CD4-positive, alpha-beta memory T cell (primary cell): ENCODE data around the gene ELMO2. TPM values are rescaled to one million over a fixed set of nuclear protein-coding genes. Genes with fewer than 3 reads are reported as not detected.

Experiments used
- CTCF ChIA-PET: fragments of 350-600 bp; sonication (Branson Sonifier 250); formaldehyde crosslinking; loops from one replicate; lab custom pipeline; 2021; ENCODE audit warnings: inconsistent platforms; ENCODE audit not compliant: partially characterized antibody; lab: Charles Lee
- POLR2A ChIA-PET: fragments of 350-600 bp; sonication (Branson Sonifier 250); formaldehyde crosslinking; loops from one replicate; lab custom pipeline; 2021; ENCODE audit not compliant: partially characterized antibody; lab: Charles Lee
- DNase-seq, 5 donors: peaks; one replicate each; pipeline versions ENCODE4 v3.0.0 to v3.0.0-alpha.2; 2020 to 2022; ENCODE audit warnings: mixed read lengths in 1 of 5
- H3K27ac ChIP-seq: one replicate; pipeline ENCODE4 v1.7.0; 2013; ENCODE audit warnings: low read depth, low read length
- H3K27me3 ChIP-seq: 2 replicates; pipeline ENCODE4 v1.7.0; 2013; ENCODE audit warnings: mild to moderate bottlenecking, low read length, moderate library complexity; ENCODE audit not compliant: insufficient read depth
- H3K36me3 ChIP-seq: 2 replicates; pipeline ENCODE4 v1.7.0; 2013; ENCODE audit warnings: mild to moderate bottlenecking, low read length, moderate library complexity; ENCODE audit not compliant: insufficient read depth
- H3K4me1 ChIP-seq: 2 replicates; pipeline ENCODE4 v1.7.0; 2013; ENCODE audit warnings: mild to moderate bottlenecking, low read length, moderate library complexity; ENCODE audit not compliant: insufficient read depth
- H3K4me3 ChIP-seq, 2 donors: one replicate each; pipeline ENCODE4 v1.7.0; 2013; ENCODE audit warnings: low read length in 2 of 2, mild to moderate bottlenecking in 1 of 2
- H3K9me3 ChIP-seq, 2 donors: one replicate each; pipeline ENCODE4 v1.7.0; 2013; ENCODE audit warnings: low read length in 2 of 2, control low read depth in 1 of 2; ENCODE audit not compliant: control insufficient read depth in 1 of 2
- H3K27ac Mint-ChIP-seq, 7 donors: one replicate each; pipeline ENCODE4 v1.8.0; 2020 to 2021; ENCODE audit warnings: mixed read lengths in 7 of 7, mild to moderate bottlenecking in 6 of 7, inconsistent platforms in 3 of 7, moderate library complexity in 3 of 7
- H3K27me3 Mint-ChIP-seq, 2 donors: one replicate each; pipeline ENCODE4 v1.8.0; 2020 to 2021; ENCODE audit warnings: mixed read lengths in 2 of 2
- H3K36me3 Mint-ChIP-seq, 2 donors: one replicate each; pipeline ENCODE4 v1.8.0; 2020 to 2021; ENCODE audit warnings: mixed read lengths in 2 of 2, inconsistent platforms in 1 of 2, mild to moderate bottlenecking in 1 of 2
- H3K4me1 Mint-ChIP-seq, 4 donors: one replicate each; pipeline ENCODE4 v1.8.0; 2020 to 2021; ENCODE audit warnings: mixed read lengths in 4 of 4, mild to moderate bottlenecking in 1 of 4
- H3K4me3 Mint-ChIP-seq, 8 donors: one replicate each; pipeline ENCODE4 v1.8.0; 2020 to 2021; ENCODE audit warnings: mixed read lengths in 8 of 8, mild to moderate bottlenecking in 7 of 8, moderate library complexity in 6 of 8, inconsistent platforms in 3 of 8
- H3K9me3 Mint-ChIP-seq, 8 donors: one replicate each; pipeline ENCODE4 v1.8.0; 2020 to 2021; ENCODE audit warnings: mixed read lengths in 8 of 8, mild to moderate bottlenecking in 5 of 8, inconsistent platforms in 3 of 8, moderate library complexity in 1 of 8
- intact Hi-C: fragments of 100-400 bp; cut with micrococcal nuclease; formaldehyde crosslinking; loops from one replicate; pipeline ENCODE4 v1.15.1; 2023
- polyA plus RNA-seq, 2 donors: library from polyadenylated mRNA; unstranded; fragments of 300-500 nt; fragmentation: Illumina TruSeq; gene quantifications; one replicate each; pipeline ENCODE4 v1.2.3, GENCODE V29; 2021
- total RNA-seq, 2 experiments: library from RNA; stranded (reverse); gene quantifications; one replicate each; pipeline ENCODE4 v1.2.3, GENCODE V29; 2021

The ELMO2 gene
- total and polyA plus RNA-seq, 4 experiments from 2014 or later, result 52.5 to 98.9 (median 67.9) TPM

DNA sequence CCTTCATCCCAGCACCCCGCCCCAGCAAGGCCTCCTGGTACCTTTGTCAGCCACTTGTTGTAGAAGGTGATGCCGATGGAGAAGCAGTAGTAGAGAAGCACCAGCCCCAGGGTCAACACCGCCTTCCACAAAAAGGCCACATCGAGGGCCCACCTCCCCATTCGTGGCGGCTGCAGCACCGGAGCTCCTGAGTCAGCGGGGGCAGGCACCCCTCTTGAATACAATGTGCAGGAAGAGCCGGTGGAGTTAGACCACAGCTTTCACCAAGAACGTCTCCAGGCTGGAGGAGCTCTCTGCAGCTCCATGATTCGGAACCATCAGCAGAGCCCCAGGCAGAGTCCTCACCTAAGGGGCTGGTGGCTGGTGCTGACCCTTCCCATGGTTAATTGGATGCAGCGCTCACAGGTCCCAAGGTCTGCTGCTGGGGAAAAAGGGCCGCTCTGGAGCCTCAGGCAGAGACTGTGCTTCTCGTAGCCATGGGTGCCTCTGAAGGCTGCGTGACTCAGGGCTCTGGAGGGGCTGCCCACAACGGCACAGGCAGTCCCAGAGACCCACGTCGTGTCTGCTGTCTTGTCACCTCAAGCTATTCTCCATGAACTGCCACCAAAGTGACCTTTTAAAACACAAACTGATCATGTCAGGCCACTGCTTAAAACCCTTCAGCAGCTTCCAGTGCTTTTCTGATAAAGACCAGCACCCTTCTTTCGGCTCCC, 47.9 kb downstream of the ELMO2 start:
- DNase-seq, result no peak
- H3K27ac Mint-ChIP-seq, result peak overlapping the region; percentile 60 to 89 (median 78)
- peaks cover 13 to 53% of the 10 kb centered on the region in 2 donors for H3K36me3 Mint-ChIP-seq
- intact Hi-C loops, result no loop called here
- no peaks in the 10 kb centered on the region for H3K9me3 Mint-ChIP-seq
- ChIA-PET CTCF (interaction anchor here (1.1 to 1.6 kb wide), 3 partner anchors 9 to 48 kb away, joined by 3 to 8 read pairs (median 7); partner anchors contain the start of gene ELMO2), POLR2A (interaction anchor here (1.4 to 2.3 kb wide), 2 partner anchors 10 to 32 kb away, joined by 4 to 7 read pairs; no protein-coding TSS in a partner anchor)
- Histone ChIP-seq H3K36me3 (peaks cover 29% of the 10 kb centered on the region), H3K4me3 (no peak overlapping the region), H3K27me3 (no peaks in the 10 kb centered on the region), H3K4me1 (peaks cover 75% of the 10 kb centered on the region), H3K9me3 (no peaks in the 10 kb centered on the region), H3K27ac (no peak overlapping the region)
- H3K4me1 Mint-ChIP-seq, result peaks cover 52 to 80% (median 65%) of the 10 kb centered on the region in 4 donors
- no peaks in the 10 kb centered on the region for H3K27me3 Mint-ChIP-seq
- peak overlapping the region in 1 of 8 donors; percentile 36 for H3K4me3 Mint-ChIP-seq

- Mint-ChIP-seq H3K36me3 (peaks cover 13 to 59% of the 10 kb centered on the region in 2 donors), H3K27me3 (no peaks in the 10 kb centered on the region), H3K4me1 (peaks cover 43 to 70% (median 52%) of the 10 kb centered on the region in 4 donors), H3K9me3 (no peaks in the 10 kb centered on the region), H3K4me3 (peak overlapping the region in 1 of 8 donors; percentile 31), H3K27ac (peak overlapping the region in 6 of 7 donors; percentile 17 to 78 (median 65))
- peaks cover 61% of the 10 kb centered on the region for H3K4me1 ChIP-seq
- POLR2A ChIA-PET, result interaction anchor here (1.4 to 1.5 kb wide), 2 partner anchors 7 to 8 kb away, joined by 4 to 6 read pairs; no protein-coding TSS in a partner anchor
- peaks cover 30% of the 10 kb centered on the region for H3K36me3 ChIP-seq
- no peak overlapping the region for H3K4me3 ChIP-seq
- H3K9me3 ChIP-seq, result no peaks in the 10 kb centered on the region
- CTCF ChIA-PET, result interaction anchor here (1.6 kb wide), 1 partner anchor 8 kb away, joined by 8 read pairs; no protein-coding TSS in a partner anchor
- no peak for DNase-seq
- intact Hi-C loops, result no loop called here
- no peaks in the 10 kb centered on the region for H3K27me3 ChIP-seq
- no peak overlapping the region for H3K27ac ChIP-seq
These were observed 49.3 kb downstream of the ELMO2 start for GRCh38 chr20:46357030-46357514.

DNA sequence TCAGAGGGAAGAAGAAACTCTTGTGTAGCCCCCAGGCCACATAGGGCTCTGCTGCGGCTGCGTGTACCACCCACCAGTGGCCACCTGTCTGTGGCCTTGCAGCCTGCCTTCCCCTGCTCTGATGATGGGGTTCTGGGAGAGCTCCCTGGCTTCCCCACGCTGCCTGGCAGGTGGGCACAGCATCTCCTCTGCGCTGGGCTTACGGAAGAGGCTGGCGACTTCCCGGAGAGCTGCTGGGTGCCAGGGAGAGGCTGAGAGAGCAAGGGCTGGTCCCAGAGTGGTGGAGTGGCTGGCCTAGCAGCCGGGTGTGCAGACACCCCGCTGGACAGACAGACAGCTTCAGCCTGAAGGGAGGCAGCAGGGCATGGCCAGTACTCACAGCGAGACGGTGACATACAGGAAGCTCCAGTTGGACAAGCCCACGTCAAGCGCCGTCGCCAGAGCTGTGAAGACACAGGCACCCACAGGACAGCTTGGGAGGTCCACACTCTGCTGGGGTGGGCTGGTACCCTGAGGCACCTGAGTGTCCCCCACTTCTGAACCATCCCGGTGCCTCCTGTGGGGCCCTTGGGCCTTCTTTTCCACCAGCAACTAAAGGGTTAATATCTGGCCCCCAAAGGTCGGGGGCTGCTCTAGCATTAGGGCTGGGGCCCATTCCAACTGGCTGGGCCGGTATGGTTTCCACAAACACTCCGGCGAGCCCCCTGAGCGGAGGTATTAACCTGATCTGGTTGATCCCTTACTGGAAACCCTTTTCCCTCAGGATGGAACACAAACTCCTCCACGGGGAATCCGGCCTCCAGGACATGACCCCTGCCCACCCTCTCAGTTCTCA, 50.0 kb downstream of the ELMO2 start:
- H3K4me1 ChIP-seq, result peaks cover 54% of the 10 kb centered on the region
- H3K9me3 Mint-ChIP-seq, result no peaks in the 10 kb centered on the region
- DNase-seq, result no peak
- peaks cover 13 to 57% of the 10 kb centered on the region in 2 donors for H3K36me3 Mint-ChIP-seq
- H3K27me3 ChIP-seq, result no peaks in the 10 kb centered on the region
- no peaks in the 10 kb centered on the region for H3K27me3 Mint-ChIP-seq
- ChIA-PET POLR2A (interaction anchor here (1.5 kb wide), 1 partner anchor 8 kb away, joined by 6 read pairs; no protein-coding TSS in a partner anchor), CTCF (no interaction called here)
- H3K9me3 ChIP-seq, result no peaks in the 10 kb centered on the region
- peak overlapping the region in 3 of 7 donors; percentile 66 to 88 (median 78) for H3K27ac Mint-ChIP-seq
- no peak overlapping the region for H3K27ac ChIP-seq
- intact Hi-C loops, result no loop called here
- peaks cover 36% of the 10 kb centered on the region for H3K36me3 ChIP-seq
- H3K4me3 ChIP-seq, result no peak overlapping the region
- H3K4me1 Mint-ChIP-seq, result peaks cover 36 to 64% (median 45%) of the 10 kb centered on the region in 4 donors
- H3K4me3 Mint-ChIP-seq, result no peak overlapping the region

DNA sequence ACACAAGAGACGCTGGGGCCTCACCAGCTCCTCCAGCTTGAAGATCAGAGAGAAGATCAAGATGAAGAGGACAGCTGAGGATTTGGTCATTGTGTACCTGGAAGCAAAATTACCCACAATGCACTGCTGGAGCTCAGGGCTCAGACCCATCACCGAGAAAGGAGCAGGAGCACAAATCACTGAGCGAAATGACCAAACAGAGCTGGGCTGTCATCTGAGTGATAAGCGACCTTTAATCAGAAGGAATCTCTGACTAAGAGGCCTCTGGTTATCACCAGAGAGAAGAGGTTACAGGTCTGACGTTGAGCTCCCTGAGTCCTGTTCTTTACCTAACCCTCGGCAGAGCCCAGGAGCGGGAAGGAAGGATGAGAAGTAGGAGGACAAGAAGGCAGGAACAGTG, 50.6 kb downstream of the ELMO2 start:
- H3K27me3 Mint-ChIP-seq, result no peaks in the 10 kb centered on the region
- no peak overlapping the region for H3K27ac ChIP-seq
- no peaks in the 10 kb centered on the region for H3K27me3 ChIP-seq
- peaks cover 43% of the 10 kb centered on the region for H3K36me3 ChIP-seq
- DNase-seq, result no peak
- H3K9me3 ChIP-seq, result no peaks in the 10 kb centered on the region
- H3K4me1 Mint-ChIP-seq, result peaks cover 30 to 57% (median 39%) of the 10 kb centered on the region in 4 donors
- H3K27ac Mint-ChIP-seq, result peak overlapping the region in 6 of 7 donors; percentile 25 to 91 (median 70)
- ChIA-PET CTCF (no interaction called here), POLR2A (interaction anchor here (1.0 to 1.5 kb wide), 3 partner anchors 9 to 51 kb away, joined by 3 to 6 read pairs (median 3); partner anchors contain the start of gene ELMO2)
- H3K36me3 Mint-ChIP-seq, result peaks cover 10 to 58% of the 10 kb centered on the region in 2 donors
- no peaks in the 10 kb centered on the region for H3K9me3 Mint-ChIP-seq
- H3K4me3 Mint-ChIP-seq, result peak overlapping the region in 1 of 8 donors; percentile 15
- intact Hi-C loops, result no loop called here
- peaks cover 48% of the 10 kb centered on the region for H3K4me1 ChIP-seq
- no peak overlapping the region for H3K4me3 ChIP-seq

DNA sequence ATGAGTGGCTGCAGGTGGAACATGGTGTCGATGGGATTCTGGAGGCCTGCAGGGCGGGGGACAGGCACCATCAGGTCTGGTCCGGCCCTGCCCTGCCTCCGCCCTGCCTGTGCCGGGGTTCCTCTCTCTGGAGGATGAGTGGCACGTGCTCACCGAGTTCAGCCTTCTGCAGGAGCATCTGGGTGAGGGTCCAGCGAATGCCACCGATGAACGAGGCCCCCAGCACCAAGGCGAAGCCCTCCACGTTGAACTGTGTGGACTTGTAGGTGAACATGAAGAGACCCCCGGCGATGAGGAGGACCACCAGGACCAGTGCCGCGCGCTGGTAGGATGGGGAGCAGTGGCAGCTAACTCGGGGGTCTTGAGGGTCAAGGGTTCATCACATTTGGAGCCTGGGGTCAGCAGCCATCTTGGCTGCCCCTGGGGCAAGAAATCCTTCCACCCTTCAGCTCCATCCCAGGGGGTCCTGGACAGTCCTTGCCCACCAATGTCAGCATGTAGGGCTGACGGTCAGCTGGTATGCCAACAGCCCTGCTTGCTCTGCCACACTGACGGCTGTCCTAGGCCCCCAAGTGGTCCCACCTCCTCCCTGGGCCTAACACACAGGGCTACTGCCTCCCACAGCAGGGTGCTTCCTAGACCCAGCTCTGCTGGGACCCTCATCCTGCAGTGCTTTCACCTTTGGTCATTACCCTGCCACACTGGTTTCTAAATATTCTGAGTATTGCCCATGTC, 51.3 kb downstream of the ELMO2 start:
- peaks cover 29 to 54% (median 40%) of the 10 kb centered on the region in 4 donors for H3K4me1 Mint-ChIP-seq

GRCh38 chr20:46354207-46354555, 52.2 kb downstream of the ELMO2 start:
- CTCF ChIA-PET, result no interaction called here
- H3K4me3 Mint-ChIP-seq, result no peak overlapping the region
- H3K9me3 ChIP-seq, result no peaks in the 10 kb centered on the region
- H3K4me1 Mint-ChIP-seq, result peaks cover 22 to 50% (median 35%) of the 10 kb centered on the region in 4 donors
- H3K27ac ChIP-seq, result no peak overlapping the region
- DNase-seq, result no peak
- peaks cover 7 to 63% of the 10 kb centered on the region in 2 donors for H3K36me3 Mint-ChIP-seq
- peaks cover 58% of the 10 kb centered on the region for H3K36me3 ChIP-seq
- H3K27ac Mint-ChIP-seq, result peak overlapping the region in 3 of 7 donors; percentile 13 to 85 (median 41)
- H3K9me3 Mint-ChIP-seq, result no peaks in the 10 kb centered on the region
- H3K4me1 ChIP-seq, result peaks cover 33% of the 10 kb centered on the region
- H3K27me3 ChIP-seq, result no peaks in the 10 kb centered on the region
- no peak overlapping the region for H3K4me3 ChIP-seq
- no peaks in the 10 kb centered on the region for H3K27me3 Mint-ChIP-seq
- intact Hi-C loops, result no loop called here
- POLR2A ChIA-PET, result interaction anchor here (1.4 kb wide), 1 partner anchor 53 kb away, joined by 3 read pairs; the partner anchor contains the start of gene ELMO2

More for the DNA sequence above, 51.3 kb downstream of the ELMO2 start:
- no peaks in the 10 kb centered on the region for H3K27me3 Mint-ChIP-seq
- Histone ChIP-seq H3K9me3 (no peaks in the 10 kb centered on the region), H3K27ac (no peak overlapping the region), H3K27me3 (no peaks in the 10 kb centered on the region), H3K36me3 (peaks cover 49% of the 10 kb centered on the region), H3K4me3 (no peak overlapping the region), H3K4me1 (peaks cover 42% of the 10 kb centered on the region)
- intact Hi-C loops, result no loop called here
- ChIA-PET POLR2A (interaction anchor here (1.0 to 1.4 kb wide), 2 partner anchors 8 to 52 kb away, joined by 3 read pairs; partner anchors contain the start of gene ELMO2), CTCF (no interaction called here)
- peak overlapping the region in 4 of 7 donors; percentile 48 to 77 (median 58) for H3K27ac Mint-ChIP-seq
- no peaks in the 10 kb centered on the region for H3K9me3 Mint-ChIP-seq
- no peak overlapping the region for H3K4me3 Mint-ChIP-seq
- DNase-seq, result no peak
- peaks cover 10 to 64% of the 10 kb centered on the region in 2 donors for H3K36me3 Mint-ChIP-seq
